ENCODE data around the gene KCNG2. TPM values are rescaled to one million over a fixed set of nuclear protein-coding genes. Genes with fewer than 3 reads are reported as not detected.

Gene KCNG2
- total RNA-seq, 1 experiment from 2014 or later, result not detected

DNA sequence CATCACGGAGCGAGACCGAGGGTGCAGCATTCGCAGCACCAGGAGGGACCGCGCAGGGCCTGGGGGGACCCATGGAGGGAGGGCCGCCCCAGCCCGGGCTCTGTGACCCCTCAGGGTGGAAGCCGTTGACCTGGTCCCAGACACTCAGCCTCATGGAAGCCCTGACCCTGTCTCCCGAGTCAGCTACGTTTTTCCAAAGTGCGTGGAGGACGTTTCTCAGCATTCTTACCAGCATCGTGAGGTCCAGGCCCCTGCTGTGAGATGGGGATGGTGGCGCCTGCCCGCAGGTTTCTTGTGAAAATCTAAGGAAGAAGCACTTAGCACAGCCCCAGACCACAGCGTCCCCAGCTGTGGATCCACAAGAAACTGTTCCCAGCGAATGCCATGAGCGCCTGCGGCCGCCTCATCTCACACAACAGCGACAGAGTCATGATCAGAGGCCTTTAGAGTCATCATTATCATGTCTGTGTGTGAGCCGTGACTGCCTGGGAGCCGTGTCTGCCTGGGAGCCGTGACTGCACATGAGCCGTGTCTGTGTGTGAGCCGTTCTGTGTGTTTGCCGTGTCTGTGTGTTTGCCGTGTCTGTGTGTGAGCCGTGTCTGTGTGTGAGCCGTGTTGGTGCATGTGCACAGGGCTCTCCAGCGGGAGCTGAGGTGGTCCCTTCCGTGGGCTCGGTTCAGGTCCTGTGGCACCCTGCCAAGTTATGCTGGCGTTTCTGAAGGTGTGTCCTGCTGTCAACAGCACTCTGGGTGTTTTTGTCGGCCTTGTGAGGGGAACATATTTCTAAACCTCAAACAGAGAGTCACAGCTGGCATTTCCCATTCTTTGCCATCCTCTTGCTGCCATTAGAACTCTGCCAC, 49.2 kb upstream of the KCNG2 start:
- no TSS peak for BruUV-seq (replicated peaks)
- ChIA-PET POLR2A (no interaction called here), RAD21 (ENCODE audit: low non-redundant PET in 1 of 2, low total read pairs in 2 of 2, uncharacterized antibody in 2 of 2, unreplicated experiment in 2 of 2) (no interaction called here), CTCF (no interaction called here)
- ATAC-seq (no peak), DNase-seq (ENCODE audit: low read depth, low spot score) (no peak)
- Histone ChIP-seq H4K20me1 (ENCODE audit: insufficient read depth) (no peaks in the 10 kb centered on the region), H3K36me3 (ENCODE audit: control insufficient read depth in 1 of 2, insufficient read depth in 2 of 2, low read length in 2 of 2) (peaks cover 0 to 9% of the 10 kb centered on the region in 2 experiments; a peak in 1 of 4 replicates), H3K9me3 (ENCODE audit: control insufficient read depth in 1 of 2, insufficient read depth in 1 of 2, low read depth in 1 of 2, low read length in 2 of 2) (no peaks in the 10 kb centered on the region), H3K27ac (ENCODE audit: low read depth, low read length) (no peak overlapping the region), H3K4me3 (replicated peaks in 1 of 2; ENCODE audit: low read depth in 1 of 2, low read length in 2 of 2) (no peak overlapping the region), H3K4me2 (ENCODE audit: low read length) (no peak overlapping the region), H2AFZ (ENCODE audit: low read depth, low read length, poor library complexity, severe bottlenecking) (no peak overlapping the region), H3K4me1 (ENCODE audit: control insufficient read depth in 1 of 2, insufficient read depth in 2 of 2, low read length in 2 of 2) (no peaks in the 10 kb centered on the region), H3K79me2 (ENCODE audit: insufficient read depth, low read length) (no peaks in the 10 kb centered on the region), H3K9me2 (ENCODE audit: insufficient read depth) (no peaks in the 10 kb centered on the region), H3K9ac (ENCODE audit: low read length) (no peak overlapping the region), H3K27me3 (ENCODE audit: insufficient read depth, low read length) (no peaks in the 10 kb centered on the region)
- TF ChIP-seq TCF7L2 (IDR thresholded peaks at IDR 0.05; ENCODE audit: borderline replicate concordance, extremely low read depth, insufficient read depth, insufficient read length) (no peak), CBX3 (IDR thresholded peaks at IDR 0.05; ENCODE audit: low read depth) (no peak), RAD21 (IDR thresholded peaks at IDR 0.05; ENCODE audit: low read depth) (no peak), JUND (IDR thresholded peaks at IDR 0.05) (no peak), ELF1 (IDR thresholded peaks at IDR 0.05; ENCODE audit: borderline replicate concordance, low read depth) (no peak), ZNF274 (IDR thresholded peaks at IDR 0.05; ENCODE audit: low read depth, low read length) (no peak), EZH2phosphoT487 (IDR thresholded peaks at IDR 0.05; ENCODE audit: borderline replicate concordance) (no peak), SP1 (IDR thresholded peaks at IDR 0.05; ENCODE audit: low read depth) (no peak), FOSL1 (IDR thresholded peaks at IDR 0.05; ENCODE audit: low read depth) (no peak)
- TF ChIP-seq, protein P1, sequence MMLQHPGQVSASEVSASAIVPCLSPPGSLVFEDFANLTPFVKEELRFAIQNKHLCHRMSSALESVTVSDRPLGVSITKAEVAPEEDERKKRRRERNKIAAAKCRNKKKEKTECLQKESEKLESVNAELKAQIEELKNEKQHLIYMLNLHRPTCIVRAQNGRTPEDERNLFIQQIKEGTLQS (IDR thresholded peaks at IDR 0.05), result no peak
- TF ChIP-seq, protein P2, sequence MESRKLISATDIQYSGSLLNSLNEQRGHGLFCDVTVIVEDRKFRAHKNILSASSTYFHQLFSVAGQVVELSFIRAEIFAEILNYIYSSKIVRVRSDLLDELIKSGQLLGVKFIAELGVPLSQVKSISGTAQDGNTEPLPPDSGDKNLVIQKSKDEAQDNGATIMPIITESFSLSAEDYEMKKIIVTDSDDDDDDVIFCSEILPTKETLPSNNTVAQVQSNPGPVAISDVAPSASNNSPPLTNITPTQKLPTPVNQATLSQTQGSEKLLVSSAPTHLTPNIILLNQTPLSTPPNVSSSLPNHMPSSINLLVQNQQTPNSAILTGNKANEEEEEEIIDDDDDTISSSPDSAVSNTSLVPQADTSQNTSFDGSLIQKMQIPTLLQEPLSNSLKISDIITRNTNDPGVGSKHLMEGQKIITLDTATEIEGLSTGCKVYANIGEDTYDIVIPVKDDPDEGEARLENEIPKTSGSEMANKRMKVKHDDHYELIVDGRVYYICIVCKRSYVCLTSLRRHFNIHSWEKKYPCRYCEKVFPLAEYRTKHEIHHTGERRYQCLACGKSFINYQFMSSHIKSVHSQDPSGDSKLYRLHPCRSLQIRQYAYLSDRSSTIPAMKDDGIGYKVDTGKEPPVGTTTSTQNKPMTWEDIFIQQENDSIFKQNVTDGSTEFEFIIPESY (IDR thresholded peaks at IDR 0.05; ENCODE audit: extremely low read depth, insufficient replicate concordance, low read length), result no peak
- TF ChIP-seq, protein P3, sequence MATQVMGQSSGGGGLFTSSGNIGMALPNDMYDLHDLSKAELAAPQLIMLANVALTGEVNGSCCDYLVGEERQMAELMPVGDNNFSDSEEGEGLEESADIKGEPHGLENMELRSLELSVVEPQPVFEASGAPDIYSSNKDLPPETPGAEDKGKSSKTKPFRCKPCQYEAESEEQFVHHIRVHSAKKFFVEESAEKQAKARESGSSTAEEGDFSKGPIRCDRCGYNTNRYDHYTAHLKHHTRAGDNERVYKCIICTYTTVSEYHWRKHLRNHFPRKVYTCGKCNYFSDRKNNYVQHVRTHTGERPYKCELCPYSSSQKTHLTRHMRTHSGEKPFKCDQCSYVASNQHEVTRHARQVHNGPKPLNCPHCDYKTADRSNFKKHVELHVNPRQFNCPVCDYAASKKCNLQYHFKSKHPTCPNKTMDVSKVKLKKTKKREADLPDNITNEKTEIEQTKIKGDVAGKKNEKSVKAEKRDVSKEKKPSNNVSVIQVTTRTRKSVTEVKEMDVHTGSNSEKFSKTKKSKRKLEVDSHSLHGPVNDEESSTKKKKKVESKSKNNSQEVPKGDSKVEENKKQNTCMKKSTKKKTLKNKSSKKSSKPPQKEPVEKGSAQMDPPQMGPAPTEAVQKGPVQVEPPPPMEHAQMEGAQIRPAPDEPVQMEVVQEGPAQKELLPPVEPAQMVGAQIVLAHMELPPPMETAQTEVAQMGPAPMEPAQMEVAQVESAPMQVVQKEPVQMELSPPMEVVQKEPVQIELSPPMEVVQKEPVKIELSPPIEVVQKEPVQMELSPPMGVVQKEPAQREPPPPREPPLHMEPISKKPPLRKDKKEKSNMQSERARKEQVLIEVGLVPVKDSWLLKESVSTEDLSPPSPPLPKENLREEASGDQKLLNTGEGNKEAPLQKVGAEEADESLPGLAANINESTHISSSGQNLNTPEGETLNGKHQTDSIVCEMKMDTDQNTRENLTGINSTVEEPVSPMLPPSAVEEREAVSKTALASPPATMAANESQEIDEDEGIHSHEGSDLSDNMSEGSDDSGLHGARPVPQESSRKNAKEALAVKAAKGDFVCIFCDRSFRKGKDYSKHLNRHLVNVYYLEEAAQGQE (IDR thresholded peaks at IDR 0.05; ENCODE audit: low read depth), result no peak
- intact Hi-C loops (cut with micrococcal nuclease), result no loop called here

All from HCT116 (cell line).